Measurements from ENCODE around the gene HNRNPA2B1. TPM values are rescaled to one million over a fixed set of nuclear protein-coding genes. Genes with fewer than 3 reads are reported as not detected.
"Not testable (repeated sequence)": the region's sequence is repeated elsewhere in the genome, so short reads cannot be mapped to it uniquely, and the experiment has no call there.

The HNRNPA2B1 gene
- total RNA-seq, 1 donor from 2014 or later: 704 TPM

- intact Hi-C loops (cut with micrococcal nuclease): loop anchor here (1.0 to 2.0 kb wide), 2 partner anchors 19 to 30 kb away; no protein-coding TSS in a partner anchor
Observed at GRCh38 chr7:26185844-26186180, 14.7 kb downstream of the HNRNPA2B1 start.

- intact Hi-C loops (cut with micrococcal nuclease): loop anchor here (1.0 to 2.0 kb wide), 2 partner anchors 18 to 29 kb away; no protein-coding TSS in a partner anchor
Observed at GRCh38 chr7:26185131-26185843, 15.3 kb downstream of the HNRNPA2B1 start.

GRCh38 chr7:26184281-26185101 lies 16.1 kb downstream of the HNRNPA2B1 start:
- intact Hi-C loops (cut with micrococcal nuclease): loop anchor here (1.0 to 2.0 kb wide), 2 partner anchors 18 to 28 kb away; no protein-coding TSS in a partner anchor

GRCh38 chr7:26183545-26184280 lies 16.8 kb downstream of the HNRNPA2B1 start:
- intact Hi-C loops (cut with micrococcal nuclease): loop anchor here (2.0 kb wide), 1 partner anchor 17 kb away; no protein-coding TSS in a partner anchor

- intact Hi-C loops (cut with micrococcal nuclease): no loop called here
Observed at GRCh38 chr7:26182706-26183105, 17.8 kb downstream of the HNRNPA2B1 start.

GRCh38 chr7:26182283-26182682 lies 18.3 kb downstream of the HNRNPA2B1 start:
- intact Hi-C loops (cut with micrococcal nuclease): no loop called here

- intact Hi-C loops (cut with micrococcal nuclease): no loop called here
Observed at GRCh38 chr7:26181474-26182227, 18.9 kb downstream of the HNRNPA2B1 start.

GRCh38 chr7:26180792-26181198 lies 19.8 kb downstream of the HNRNPA2B1 start:
- intact Hi-C loops (cut with micrococcal nuclease): no loop called here

- intact Hi-C loops (cut with micrococcal nuclease): no loop called here
Observed at GRCh38 chr7:26179826-26180497, 20.6 kb downstream of the HNRNPA2B1 start.

- intact Hi-C loops (cut with micrococcal nuclease): no loop called here
Observed at GRCh38 chr7:26179422-26179821, 21.1 kb downstream of the HNRNPA2B1 start.

GRCh38 chr7:26178272-26178960 lies 22.1 kb downstream of the HNRNPA2B1 start:
- intact Hi-C loops (cut with micrococcal nuclease): no loop called here

- intact Hi-C loops (cut with micrococcal nuclease): not testable (repeated sequence)
Observed at GRCh38 chr7:26177269-26177668, 23.3 kb downstream of the HNRNPA2B1 start.

- intact Hi-C loops (cut with micrococcal nuclease): not testable (repeated sequence)
Observed at GRCh38 chr7:26176696-26177095, 23.9 kb downstream of the HNRNPA2B1 start.

GRCh38 chr7:26175903-26176302 lies 24.6 kb downstream of the HNRNPA2B1 start:
- intact Hi-C loops (cut with micrococcal nuclease): not testable (repeated sequence)

- intact Hi-C loops (cut with micrococcal nuclease): loop anchor here (5.0 kb wide), 1 partner anchor 1720 kb away; no protein-coding TSS in a partner anchor
Observed at GRCh38 chr7:26172048-26172447, 28.5 kb downstream of the HNRNPA2B1 start.

- intact Hi-C loops (cut with micrococcal nuclease): loop anchor here (5.0 kb wide), 1 partner anchor 1721 kb away; no protein-coding TSS in a partner anchor
Observed at GRCh38 chr7:26171601-26172000, 28.9 kb downstream of the HNRNPA2B1 start.

GRCh38 chr7:26170663-26171062 lies 29.9 kb downstream of the HNRNPA2B1 start:
- intact Hi-C loops (cut with micrococcal nuclease): loop anchor here (5.0 kb wide), 1 partner anchor 1722 kb away; no protein-coding TSS in a partner anchor

GRCh38 chr7:26169271-26169670 lies 31.3 kb downstream of the HNRNPA2B1 start:
- intact Hi-C loops (cut with micrococcal nuclease): no loop called here

GRCh38 chr7:26168458-26169023 lies 32.0 kb downstream of the HNRNPA2B1 start:
- intact Hi-C loops (cut with micrococcal nuclease): no loop called here

All from T-helper 1 cell treated with Interleukin-12 subunit alpha and Interleukin-12 subunit beta and Interleukin-4 antibody, amounts not matched to agents 30 ng/mL and 1 ng/mL, for 36 hours (primary cell).